ENCODE results near the gene ANKH.

The ANKH gene

GRCh38 chr5:14699807-14700400 lies 171.7 kb downstream of the ANKH start:
- in situ Hi-C loops (cut with MboI; ENCODE audit: low sequenced_read_pairs): no loop called here

DNA sequence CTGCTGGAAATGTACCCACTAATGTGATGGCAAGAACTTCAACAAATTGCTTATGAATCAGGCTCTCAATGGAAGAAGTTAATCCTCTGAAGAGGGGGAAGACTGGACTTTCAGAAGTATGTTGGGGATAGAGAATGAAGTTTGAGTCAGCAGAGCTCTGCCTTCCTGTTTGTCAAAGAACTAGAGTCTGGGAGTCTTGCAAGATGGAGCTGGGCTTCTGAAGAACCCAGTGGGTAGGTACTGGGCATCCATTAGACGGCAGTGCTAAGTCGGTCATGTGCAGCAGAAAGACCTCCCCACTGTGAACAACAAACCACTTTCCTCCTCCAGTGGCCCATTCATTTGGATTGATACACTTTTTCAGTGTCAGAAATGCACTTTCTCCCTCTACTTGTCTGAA lies 172.4 kb downstream of the ANKH start:
- in situ Hi-C loops (cut with MboI; ENCODE audit: low sequenced_read_pairs): no loop called here

DNA sequence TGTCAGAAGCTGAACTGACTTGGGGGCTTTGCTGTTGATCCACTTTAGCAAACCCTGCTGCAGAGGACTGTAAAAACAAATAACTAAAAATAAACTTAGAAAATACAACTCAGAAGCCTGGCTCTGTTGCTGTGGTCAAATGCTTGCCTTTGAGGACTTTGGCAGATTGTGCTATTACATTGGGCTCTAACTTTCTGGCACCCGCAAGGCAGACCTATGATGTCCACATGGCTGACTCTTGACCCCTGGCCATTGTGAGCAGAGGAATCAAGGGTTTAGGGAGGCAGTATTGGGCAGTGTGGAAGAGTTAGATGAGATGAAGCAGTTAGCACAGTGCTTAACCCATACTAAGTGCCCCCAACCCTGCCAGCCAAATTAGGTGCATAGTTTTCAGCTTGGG lies 173.1 kb downstream of the ANKH start:
- in situ Hi-C loops (cut with MboI; ENCODE audit: low sequenced_read_pairs): no loop called here

DNA sequence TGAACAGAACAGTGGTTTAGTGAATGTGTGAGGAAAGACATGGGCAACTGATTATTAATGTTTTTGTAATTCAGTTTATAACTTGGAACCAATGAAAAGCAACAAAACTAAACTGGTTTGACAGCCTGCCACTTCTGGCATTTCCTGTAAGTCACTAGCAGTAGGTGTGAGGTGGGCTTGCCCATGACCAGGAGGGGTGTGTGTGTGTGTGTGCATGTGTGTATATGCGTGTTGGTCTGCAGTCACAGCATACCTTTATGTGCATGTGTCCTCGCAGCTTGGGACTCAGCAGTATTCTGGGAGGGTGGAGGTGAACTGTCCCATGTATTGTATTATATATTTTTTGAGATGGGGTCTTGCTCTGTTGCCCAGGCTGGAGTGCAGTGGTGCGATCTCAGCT lies 174.7 kb downstream of the ANKH start:
- in situ Hi-C loops (cut with MboI; ENCODE audit: low sequenced_read_pairs): no loop called here

DNA sequence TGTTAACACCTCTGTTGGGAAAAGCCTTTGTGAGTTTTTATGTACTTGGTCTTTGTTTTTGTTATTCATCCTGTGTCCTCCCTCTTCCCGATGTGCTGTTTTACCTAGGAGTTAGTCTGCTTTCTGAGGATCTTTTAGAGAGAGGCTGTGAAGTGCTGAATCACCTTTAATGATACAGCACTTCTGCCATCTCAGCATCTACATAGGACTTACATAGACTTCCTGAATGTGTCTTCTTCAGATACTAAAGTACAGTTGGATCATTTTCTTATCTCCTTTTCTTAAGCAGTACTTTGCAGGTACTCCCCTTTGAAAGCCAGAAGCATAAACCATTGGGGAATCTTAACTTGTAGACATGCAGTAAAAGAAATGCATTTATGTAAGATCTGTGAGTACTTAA lies 175.5 kb downstream of the ANKH start:
- in situ Hi-C loops (cut with MboI; ENCODE audit: low sequenced_read_pairs): no loop called here

DNA sequence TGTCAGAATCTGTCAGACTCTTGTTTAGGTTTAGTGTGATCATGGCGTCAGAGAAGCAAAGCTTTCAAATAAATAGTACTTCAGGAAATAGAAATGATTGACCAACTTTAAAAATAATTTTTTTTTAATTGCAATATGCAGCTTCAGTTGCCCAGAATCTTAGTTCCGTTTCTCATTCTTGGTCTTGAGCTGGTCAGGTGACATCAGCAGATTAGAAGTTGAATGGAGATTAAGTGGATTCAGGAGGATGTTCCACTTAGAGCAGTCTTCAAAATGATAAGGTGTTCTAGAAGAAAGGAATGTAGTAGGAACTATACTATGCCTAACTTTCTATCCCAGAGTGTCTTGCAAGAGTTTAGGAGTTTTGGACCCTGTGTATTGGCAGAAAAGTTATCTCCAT lies 176.4 kb downstream of the ANKH start:
- in situ Hi-C loops (cut with MboI; ENCODE audit: low sequenced_read_pairs): no loop called here

DNA sequence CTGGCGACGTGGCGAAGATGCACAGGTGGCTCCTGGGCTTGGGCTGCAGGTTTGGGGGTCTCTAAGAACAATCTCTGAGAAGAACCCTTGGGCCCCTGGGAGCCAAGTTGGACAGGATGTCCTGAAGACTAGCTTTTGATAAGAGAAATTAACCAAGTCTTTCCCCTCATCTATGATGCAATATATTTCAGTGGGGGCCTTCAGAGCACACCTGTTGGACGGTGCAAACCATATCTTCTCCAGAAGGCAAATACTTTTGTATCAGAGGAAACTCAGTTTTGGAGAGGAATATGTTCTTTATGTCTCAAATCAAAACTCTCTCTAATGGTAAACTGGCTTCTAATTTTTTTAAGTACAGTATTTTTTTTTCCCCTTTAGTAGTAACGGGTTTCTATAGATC lies 178.5 kb downstream of the ANKH start:
- in situ Hi-C loops (cut with MboI; ENCODE audit: low sequenced_read_pairs): no loop called here

DNA sequence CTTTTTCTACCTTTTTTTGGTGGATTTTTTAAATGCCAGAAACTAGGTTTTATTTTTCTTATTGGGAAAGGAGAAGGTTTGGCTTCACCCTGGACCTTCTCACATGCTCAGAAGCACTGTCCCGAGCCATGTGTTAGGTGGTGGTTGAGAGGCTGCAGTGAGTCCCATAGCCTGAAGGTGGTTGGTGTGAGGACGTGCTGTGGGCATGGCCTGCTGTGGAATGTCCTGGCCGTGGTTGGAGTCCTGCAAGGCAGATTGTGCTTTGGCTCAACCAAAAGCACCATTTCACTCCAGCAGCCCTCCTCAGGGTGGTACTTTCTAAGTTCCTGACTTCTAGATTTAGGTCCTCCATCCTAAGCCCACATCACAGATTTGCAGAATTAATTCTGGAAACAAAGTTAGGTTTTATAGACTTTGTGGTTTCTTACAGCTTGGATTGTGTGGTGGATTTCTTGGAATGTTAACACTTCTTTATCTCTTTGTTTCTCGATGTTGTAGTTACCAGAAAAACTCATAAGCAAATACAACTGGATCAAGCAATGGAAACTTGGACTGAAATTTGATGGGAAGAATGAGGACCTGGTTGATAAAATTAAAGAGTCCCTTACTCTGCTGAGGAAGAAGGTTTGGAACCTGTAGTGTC lies 184.4 kb downstream of the ANKH start:
- in situ Hi-C loops (cut with MboI; ENCODE audit: low sequenced_read_pairs): no loop called here

DNA sequence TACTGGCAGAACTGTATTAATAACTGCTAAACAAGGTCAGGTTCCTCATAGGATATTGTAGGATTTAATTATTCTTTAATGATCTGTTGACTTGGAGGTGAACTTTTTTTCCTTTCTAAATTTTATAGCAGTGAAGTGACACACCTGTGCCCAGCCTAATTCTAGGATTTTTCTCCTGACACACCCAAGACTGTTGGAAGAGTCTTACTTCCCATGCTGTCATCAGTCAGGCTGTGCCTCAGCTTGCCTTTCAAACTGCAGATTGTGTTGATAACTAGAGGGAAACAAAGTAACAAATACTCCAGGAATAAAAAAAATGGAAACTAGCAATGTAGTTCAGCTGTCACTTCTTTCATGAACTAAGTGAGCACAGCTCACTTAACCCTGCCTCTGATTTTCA lies 185.1 kb downstream of the ANKH start:
- in situ Hi-C loops (cut with MboI; ENCODE audit: low sequenced_read_pairs): no loop called here

- in situ Hi-C loops (cut with MboI; ENCODE audit: low sequenced_read_pairs): no loop called here
Measured at GRCh38 chr5:14685757-14686156, 185.8 kb downstream of the ANKH start.

DNA sequence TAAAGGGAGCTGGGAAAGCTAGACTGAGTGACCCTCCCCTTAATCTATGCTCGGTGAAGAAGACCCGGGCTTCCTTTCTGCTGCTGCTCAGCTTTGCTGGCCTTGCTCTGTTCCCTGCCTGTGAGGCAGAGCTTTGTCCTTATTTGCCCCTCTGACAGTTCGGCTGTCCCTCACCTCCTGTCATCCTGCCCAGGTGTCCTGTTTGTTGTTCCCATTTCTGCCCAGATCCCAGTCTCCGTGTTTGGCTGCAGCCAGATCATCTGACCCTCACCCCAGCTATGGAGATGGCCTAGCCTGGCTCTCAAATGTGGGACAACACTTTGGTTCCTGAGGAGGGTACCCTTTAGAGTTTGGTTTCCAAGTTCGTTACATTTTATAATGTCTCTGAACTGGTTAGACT lies 186.8 kb downstream of the ANKH start:
- in situ Hi-C loops (cut with MboI; ENCODE audit: low sequenced_read_pairs): no loop called here

DNA sequence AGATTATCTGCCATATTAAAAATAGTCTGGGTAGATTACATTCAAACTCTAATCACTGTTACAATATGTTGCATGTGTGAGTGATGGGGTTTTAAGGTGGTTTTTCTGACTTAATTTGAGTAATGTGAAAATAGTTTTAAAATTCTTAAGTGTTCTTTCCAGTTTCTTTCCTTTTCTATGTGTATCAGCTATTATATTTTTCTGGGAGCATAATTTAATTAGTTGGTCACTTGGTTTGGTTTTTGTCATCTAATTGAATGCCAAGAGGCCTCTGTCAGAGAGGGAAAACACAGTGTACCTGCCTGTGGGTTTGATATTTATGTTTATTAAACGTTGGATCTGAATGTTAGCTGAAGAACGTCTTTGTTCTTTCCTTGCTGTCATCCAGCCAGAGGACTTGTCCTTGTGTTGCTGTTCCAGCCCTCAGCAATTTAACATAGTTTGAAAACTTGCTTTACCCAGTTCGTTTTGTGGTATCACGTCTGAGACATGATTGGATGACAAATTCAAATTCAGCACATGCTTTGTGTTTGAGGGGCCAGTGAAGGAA lies 187.6 kb downstream of the ANKH start:
- in situ Hi-C loops (cut with MboI; ENCODE audit: low sequenced_read_pairs): no loop called here

DNA sequence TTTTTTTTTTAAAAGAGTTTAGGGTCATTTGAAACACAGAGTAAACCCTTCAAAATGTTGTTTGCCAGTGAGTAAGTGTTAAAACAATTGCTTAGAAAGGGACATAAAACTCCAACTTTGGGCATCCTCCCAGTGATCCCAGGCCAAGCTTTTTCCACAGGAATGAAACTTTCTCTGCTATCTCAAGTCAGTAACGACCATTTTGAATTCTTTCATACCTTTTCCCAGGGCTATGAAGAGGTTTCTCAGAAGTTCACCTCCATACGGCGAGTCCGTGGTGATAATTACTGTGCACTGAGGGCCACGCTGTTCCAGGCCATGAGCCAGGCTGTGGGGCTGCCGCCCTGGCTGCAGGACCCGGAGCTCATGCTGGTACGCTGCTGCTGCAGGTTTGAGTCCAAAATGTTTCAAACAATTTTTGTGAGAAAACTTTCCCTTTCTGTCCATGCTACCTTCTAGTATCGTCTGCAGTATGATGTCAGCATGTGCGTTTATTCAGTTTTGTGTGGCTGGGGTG lies 190.3 kb downstream of the ANKH start:
- in situ Hi-C loops (cut with MboI; ENCODE audit: low sequenced_read_pairs): no loop called here

GRCh38 chr5:14679595-14679994 lies 192.0 kb downstream of the ANKH start:
- in situ Hi-C loops (cut with MboI; ENCODE audit: low sequenced_read_pairs): no loop called here

DNA sequence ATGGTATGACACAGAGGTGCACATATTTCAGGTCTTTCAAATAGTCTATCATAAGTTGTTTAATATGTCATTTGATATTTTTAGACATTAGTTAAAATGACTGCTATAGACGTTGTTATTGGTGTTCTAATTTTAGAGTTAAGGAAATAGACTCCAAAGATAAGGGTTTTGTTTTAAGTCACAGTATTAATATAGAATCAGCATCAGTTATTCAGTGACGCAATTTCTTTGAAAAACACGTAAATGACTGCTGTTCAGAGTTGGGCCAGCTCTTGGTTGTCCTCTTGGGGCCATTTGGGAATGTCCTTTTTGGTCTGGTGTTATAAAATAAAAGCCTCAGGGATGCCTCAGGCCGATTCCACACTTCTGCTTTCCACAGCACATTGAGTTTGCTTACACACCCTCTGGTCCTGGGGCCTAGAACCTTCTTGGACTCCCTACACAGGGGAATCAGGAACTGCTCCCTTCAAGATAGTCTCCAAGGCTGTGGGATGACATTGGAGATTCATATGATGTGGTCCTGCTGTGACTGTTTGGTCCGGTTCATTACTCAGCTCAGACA lies 192.7 kb downstream of the ANKH start:
- in situ Hi-C loops (cut with MboI; ENCODE audit: low sequenced_read_pairs): no loop called here

DNA sequence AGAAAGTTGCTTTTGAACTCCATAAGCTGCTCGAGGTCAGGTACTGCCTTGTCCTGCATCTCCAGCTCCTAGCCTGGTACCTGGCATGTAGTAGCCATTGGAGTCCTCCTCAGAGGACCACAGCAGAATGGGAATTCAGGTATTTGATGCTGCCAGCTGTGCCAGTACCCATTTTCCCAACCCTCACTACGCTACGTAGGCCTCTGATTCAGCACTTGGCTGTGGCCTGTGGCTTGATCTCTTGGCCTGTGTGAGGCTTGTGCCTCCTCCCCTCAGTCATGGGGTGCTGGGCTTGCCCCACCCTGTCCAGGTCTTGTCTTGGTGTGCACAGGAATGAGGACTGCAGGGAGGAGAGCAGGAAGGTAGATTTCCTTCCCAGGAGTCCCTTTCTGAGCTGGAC lies 195.3 kb downstream of the ANKH start:
- in situ Hi-C loops (cut with MboI; ENCODE audit: low sequenced_read_pairs): no loop called here

- in situ Hi-C loops (cut with MboI; ENCODE audit: low sequenced_read_pairs): no loop called here
Measured at GRCh38 chr5:14675865-14676300, 195.7 kb downstream of the ANKH start.

GRCh38 chr5:14674983-14675854 lies 196.4 kb downstream of the ANKH start:
- in situ Hi-C loops (cut with MboI; ENCODE audit: low sequenced_read_pairs): no loop called here

DNA sequence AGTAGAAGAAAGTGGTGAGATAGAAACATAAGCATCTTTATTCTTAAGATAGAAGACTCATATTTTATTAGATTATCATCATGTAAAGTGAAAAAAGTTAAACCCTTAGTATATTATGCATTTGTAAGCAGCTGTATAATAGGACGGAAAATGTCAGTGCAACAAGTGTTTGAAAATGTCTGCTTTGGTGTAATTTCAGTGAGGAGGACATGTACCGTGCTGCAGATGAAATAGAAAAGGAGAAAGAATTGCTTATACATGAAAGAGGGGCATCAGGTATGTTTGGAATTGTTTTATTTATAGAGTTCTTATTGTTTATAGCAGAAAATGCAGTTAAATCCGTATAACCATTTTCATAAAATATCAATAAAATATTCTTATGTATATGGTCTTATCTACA lies 198.1 kb downstream of the ANKH start:
- in situ Hi-C loops (cut with MboI; ENCODE audit: low sequenced_read_pairs): no loop called here

DNA sequence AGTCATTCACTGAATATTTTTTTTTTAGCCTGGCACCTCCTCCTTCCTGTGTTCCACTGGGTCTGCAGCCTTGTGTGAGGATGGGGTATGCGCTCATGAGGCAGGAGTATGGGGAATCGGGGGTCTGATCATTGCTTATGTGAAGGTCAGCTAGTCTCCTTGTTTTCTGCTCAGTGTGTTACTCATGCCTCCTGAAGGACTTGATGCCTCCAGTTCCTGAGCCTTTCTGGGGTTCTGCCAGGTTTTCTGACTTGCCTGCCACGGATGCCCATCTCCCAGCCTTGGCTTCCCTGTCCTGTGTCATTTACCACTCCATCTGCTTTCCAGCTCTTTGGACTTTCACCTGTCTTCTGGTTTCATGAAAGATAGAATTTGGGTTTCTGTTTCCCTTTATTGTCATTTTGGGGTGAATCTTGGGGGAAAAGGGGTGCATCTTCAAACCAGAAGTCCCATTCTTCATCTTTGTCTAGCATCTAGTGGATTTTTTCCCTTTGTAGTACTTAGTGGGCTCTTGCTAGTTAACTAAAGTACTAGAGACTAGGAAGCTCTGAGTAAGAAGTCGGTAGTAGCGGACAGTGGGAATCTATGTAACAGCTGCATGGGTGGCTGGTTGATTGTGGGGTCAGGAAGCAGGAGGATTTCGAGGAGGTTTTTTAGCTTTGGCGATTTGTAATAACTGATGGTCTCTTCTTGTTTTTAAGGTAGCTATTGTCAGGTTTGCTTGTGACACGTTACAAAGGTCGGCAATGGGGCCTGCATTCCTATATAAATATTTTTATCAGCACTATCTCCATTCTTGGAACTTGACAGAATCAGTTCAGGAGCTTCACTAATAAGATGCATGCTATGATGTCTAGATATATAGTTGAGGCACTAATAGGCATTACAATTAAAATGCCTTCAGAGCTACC lies 198.8 kb downstream of the ANKH start:
- in situ Hi-C loops (cut with MboI; ENCODE audit: low sequenced_read_pairs): no loop called here

All from HL-60/S4 (cell line).